HepG2 (cell line): Measurements from ENCODE around the gene TRIM7. TPM values are rescaled to one million over a fixed set of nuclear protein-coding genes. Genes with fewer than 3 reads are reported as not detected.
A peak's percentile ranks its signal among the peaks of the same experiment; 100 is the strongest.

Experiments
- AGO2 ChIP-seq: fragments of 200-400 bp; formaldehyde crosslinking; optimal IDR thresholded peaks from 2 replicates; pipeline ENCODE3; 2017; ENCODE audit warnings: mild to moderate bottlenecking, low read depth, low read length, moderate library complexity
- CENPX ChIP-seq: sonication (generic); formaldehyde crosslinking; IDR thresholded peaks from 2 replicates; pipeline ENCODE4 v1.9.0; 2021; ENCODE audit warnings: mild to moderate bottlenecking, missing genetic modification reagents, moderate library complexity
- FLYWCH1 ChIP-seq: sonication (generic); formaldehyde crosslinking; IDR thresholded peaks from 2 replicates; pipeline ENCODE4 v1.8.1; 2023; ENCODE audit warnings: mild to moderate bottlenecking, missing genetic modification reagents
- GABPA ChIP-seq, 2 experiments: IDR thresholded peaks; 2 replicates each; pipeline ENCODE4 v1.6.1; 2011 to 2016; ENCODE audit warnings: low read depth in 2 of 2, low read length in 1 of 2, missing biosample characterization in 1 of 2, missing genetic modification characterization in 1 of 2
- GTF2F1 ChIP-seq: fragments of 150-350 bp; IDR thresholded peaks from 2 replicates; pipeline ENCODE4 v1.6.1; 2014; ENCODE audit warnings: low read length
- MYC ChIP-seq: sonication (generic); formaldehyde crosslinking; IDR thresholded peaks from 2 replicates; pipeline ENCODE4 v1.9.0; 2021; ENCODE audit warnings: missing genetic modification reagents, borderline replicate concordance
- NR2C2 ChIP-seq: sonication (generic); formaldehyde crosslinking; IDR thresholded peaks from 2 replicates; pipeline ENCODE4 v1.4.0; 2020; ENCODE audit warnings: missing genetic modification reagents, mild to moderate bottlenecking, moderate library complexity, borderline replicate concordance
- TP53 ChIP-seq: sonication (generic); formaldehyde crosslinking; conservative IDR thresholded peaks from 2 replicates; pipeline ENCODE4 v1.4.0; 2020; ENCODE audit warnings: missing genetic modification reagents
- ZBTB38 ChIP-seq: sonication (generic); formaldehyde crosslinking; IDR thresholded peaks from 2 replicates; pipeline ENCODE4 v1.5.1; 2020; ENCODE audit warnings: mild to moderate bottlenecking, missing genetic modification reagents
- ZNF609 ChIP-seq: sonication (generic); formaldehyde crosslinking; IDR thresholded peaks from 2 replicates; pipeline ENCODE4 v1.4.0; 2020; ENCODE audit warnings: mild to moderate bottlenecking, missing genetic modification reagents, borderline replicate concordance
- ZNF614 ChIP-seq: IDR thresholded peaks from 2 replicates; pipeline ENCODE4 v1.6.1; 2018; ENCODE audit warnings: missing biosample characterization, missing genetic modification reagents, inconsistent platforms, borderline replicate concordance
- ZNF644 ChIP-seq: IDR thresholded peaks from 2 replicates; pipeline ENCODE4 v1.6.1; 2016; ENCODE audit warnings: low read depth
- polyA plus RNA-seq, 8 experiments: library from polyadenylated mRNA; depleted of rRNA in 3 of 8; stranded (reverse) in 7 of 8; unstranded in 1 of 8; fragments of >200 nt; fragmentation: Illumina TruSeq in 4 of 8; extraction: Trizol in 4 of 8; gene quantifications; 2 replicates each; pipeline versions ENCODE4 v1.2.1 to v1.2.3, GENCODE V29; 2011 to 2016; ENCODE audit warnings: low read depth in 4 of 8, missing spikeins in 1 of 8, mixed read lengths in 1 of 8; ENCODE audit not compliant: insufficient read depth in 1 of 8
- total RNA-seq, 5 experiments: library from RNA; depleted of rRNA; stranded (reverse); fragments of >200 nt; fragmentation: Illumina TruSeq; extraction: Trizol; gene quantifications; 2 replicates each; pipeline ENCODE4 v1.2.3, GENCODE V29; 2016; ENCODE audit warnings: low read depth in 1 of 5
- TF ChIP-seq, protein P1 (sequence below): sonication (generic); formaldehyde crosslinking; IDR thresholded peaks from 2 replicates; pipeline ENCODE4 v1.4.0; 2020; ENCODE audit warnings: missing genetic modification reagents
- TF ChIP-seq, protein P2 (sequence below): sonication (generic); formaldehyde crosslinking; IDR thresholded peaks from 2 replicates; pipeline ENCODE4 v1.5.1; 2020; ENCODE audit warnings: mild to moderate bottlenecking, moderate library complexity, missing genetic modification reagents

Gene TRIM7
- total and polyA plus RNA-seq, 2 of the 13 experiments (the other 11 are each of a cell fraction or from before 2014, with no cell fraction given) = 0.13 TPM; not detected in 1

GRCh38 chr5:181188700-181189362 lies 16.2 kb downstream of the TRIM7 start (continued):
- TF ChIP-seq, protein P1, sequence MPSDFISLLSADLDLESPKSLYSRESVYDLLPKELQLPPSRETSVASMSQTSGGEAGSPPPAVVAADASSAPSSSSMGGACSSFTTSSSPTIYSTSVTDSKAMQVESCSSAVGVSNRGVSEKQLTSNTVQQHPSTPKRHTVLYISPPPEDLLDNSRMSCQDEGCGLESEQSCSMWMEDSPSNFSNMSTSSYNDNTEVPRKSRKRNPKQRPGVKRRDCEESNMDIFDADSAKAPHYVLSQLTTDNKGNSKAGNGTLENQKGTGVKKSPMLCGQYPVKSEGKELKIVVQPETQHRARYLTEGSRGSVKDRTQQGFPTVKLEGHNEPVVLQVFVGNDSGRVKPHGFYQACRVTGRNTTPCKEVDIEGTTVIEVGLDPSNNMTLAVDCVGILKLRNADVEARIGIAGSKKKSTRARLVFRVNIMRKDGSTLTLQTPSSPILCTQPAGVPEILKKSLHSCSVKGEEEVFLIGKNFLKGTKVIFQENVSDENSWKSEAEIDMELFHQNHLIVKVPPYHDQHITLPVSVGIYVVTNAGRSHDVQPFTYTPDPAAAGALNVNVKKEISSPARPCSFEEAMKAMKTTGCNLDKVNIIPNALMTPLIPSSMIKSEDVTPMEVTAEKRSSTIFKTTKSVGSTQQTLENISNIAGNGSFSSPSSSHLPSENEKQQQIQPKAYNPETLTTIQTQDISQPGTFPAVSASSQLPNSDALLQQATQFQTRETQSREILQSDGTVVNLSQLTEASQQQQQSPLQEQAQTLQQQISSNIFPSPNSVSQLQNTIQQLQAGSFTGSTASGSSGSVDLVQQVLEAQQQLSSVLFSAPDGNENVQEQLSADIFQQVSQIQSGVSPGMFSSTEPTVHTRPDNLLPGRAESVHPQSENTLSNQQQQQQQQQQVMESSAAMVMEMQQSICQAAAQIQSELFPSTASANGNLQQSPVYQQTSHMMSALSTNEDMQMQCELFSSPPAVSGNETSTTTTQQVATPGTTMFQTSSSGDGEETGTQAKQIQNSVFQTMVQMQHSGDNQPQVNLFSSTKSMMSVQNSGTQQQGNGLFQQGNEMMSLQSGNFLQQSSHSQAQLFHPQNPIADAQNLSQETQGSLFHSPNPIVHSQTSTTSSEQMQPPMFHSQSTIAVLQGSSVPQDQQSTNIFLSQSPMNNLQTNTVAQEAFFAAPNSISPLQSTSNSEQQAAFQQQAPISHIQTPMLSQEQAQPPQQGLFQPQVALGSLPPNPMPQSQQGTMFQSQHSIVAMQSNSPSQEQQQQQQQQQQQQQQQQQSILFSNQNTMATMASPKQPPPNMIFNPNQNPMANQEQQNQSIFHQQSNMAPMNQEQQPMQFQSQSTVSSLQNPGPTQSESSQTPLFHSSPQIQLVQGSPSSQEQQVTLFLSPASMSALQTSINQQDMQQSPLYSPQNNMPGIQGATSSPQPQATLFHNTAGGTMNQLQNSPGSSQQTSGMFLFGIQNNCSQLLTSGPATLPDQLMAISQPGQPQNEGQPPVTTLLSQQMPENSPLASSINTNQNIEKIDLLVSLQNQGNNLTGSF (CRISPR knock-in tag) = 0 out of 2 replicates have a peak, but pooled peaks have one; percentile 7
- no peak for TF ChIP-seq GABPA (IDR thresholded peaks at IDR 0.05; ENCODE audit: low read depth, low read length)
- TF ChIP-seq GABPA (CRISPR knock-in tag; IDR thresholded peaks at IDR 0.05; ENCODE audit: low read depth) = peak; percentile 9; the same call in 1 of the 2 replicates
- TF ChIP-seq, protein P2, sequence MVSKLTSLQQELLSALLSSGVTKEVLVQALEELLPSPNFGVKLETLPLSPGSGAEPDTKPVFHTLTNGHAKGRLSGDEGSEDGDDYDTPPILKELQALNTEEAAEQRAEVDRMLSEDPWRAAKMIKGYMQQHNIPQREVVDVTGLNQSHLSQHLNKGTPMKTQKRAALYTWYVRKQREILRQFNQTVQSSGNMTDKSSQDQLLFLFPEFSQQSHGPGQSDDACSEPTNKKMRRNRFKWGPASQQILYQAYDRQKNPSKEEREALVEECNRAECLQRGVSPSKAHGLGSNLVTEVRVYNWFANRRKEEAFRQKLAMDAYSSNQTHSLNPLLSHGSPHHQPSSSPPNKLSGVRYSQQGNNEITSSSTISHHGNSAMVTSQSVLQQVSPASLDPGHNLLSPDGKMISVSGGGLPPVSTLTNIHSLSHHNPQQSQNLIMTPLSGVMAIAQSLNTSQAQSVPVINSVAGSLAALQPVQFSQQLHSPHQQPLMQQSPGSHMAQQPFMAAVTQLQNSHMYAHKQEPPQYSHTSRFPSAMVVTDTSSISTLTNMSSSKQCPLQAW = 0 out of 2 replicates have a peak, but pooled peaks have one; percentile 27
- TF ChIP-seq ZBTB38 = peak; percentile 20; the same call in 1 of the 2 replicates
- peak; percentile 14; the same call in 1 of the 2 replicates for TF ChIP-seq ZNF614 (CRISPR knock-in tag)
- 0 out of 2 replicates have a peak, but pooled peaks have one; percentile 26 for TF ChIP-seq ZNF609
- TF ChIP-seq NR2C2 = no peak
- TF ChIP-seq TP53 (CRISPR knock-in tag) = 0 out of 2 replicates have a peak, but pooled peaks have one; percentile 26
- TF ChIP-seq ZNF644 (CRISPR knock-in tag) = no peak
- TF ChIP-seq CENPX = no peak
- no peak for TF ChIP-seq AGO2
- TF ChIP-seq MYC (CRISPR knock-in tag) = 0 out of 2 replicates have a peak, but pooled peaks have one; percentile 4
- TF ChIP-seq FLYWCH1 = 0 out of 2 replicates have a peak, but pooled peaks have one; percentile 36
- TF ChIP-seq GTF2F1 = 0 out of 2 replicates have a peak, but pooled peaks have one; percentile 1
